ENCODE data around the gene MMP15. TPM values are rescaled to one million over a fixed set of nuclear protein-coding genes. Genes with fewer than 3 reads are reported as not detected.

The MMP15 gene
- total RNA-seq, 1 experiment from 2014 or later: 4.5 TPM

- H3K9me3 ChIP-seq (ENCODE audit: low read depth, low read length, poor library complexity, severe bottlenecking): no peaks in the 10 kb centered on the region
- H3K4me1 ChIP-seq (ENCODE audit: insufficient read depth, low read length, poor library complexity, severe bottlenecking): no peaks in the 10 kb centered on the region
- H3K4me3 ChIP-seq (ENCODE audit: low read depth, low read length, poor library complexity, severe bottlenecking): no peak overlapping the region
- POLR2A ChIA-PET (ENCODE audit: low non-redundant PET): no interaction called here
- H3K27ac ChIP-seq (ENCODE audit: low read depth, low read length, poor library complexity, severe bottlenecking): no peak overlapping the region
- no peak for TF ChIP-seq CTCF (conservative IDR thresholded peaks at IDR 0.05; ENCODE audit: low read depth, low read length)
- TF ChIP-seq EZH2 (IDR thresholded peaks at IDR 0.05; ENCODE audit: borderline replicate concordance, low read depth, low read length, poor library complexity, severe bottlenecking): no peak
- intact Hi-C loops (cut with micrococcal nuclease; ENCODE audit: unreplicated experiment): no loop called here
- CTCF ChIA-PET: interaction anchor here (0.7 kb wide), 1 partner anchor 82 kb away, joined by 3 read pairs; no protein-coding TSS in a partner anchor
- H3K27me3 ChIP-seq (replicated peaks; ENCODE audit: insufficient read depth, low read depth, low read length, poor library complexity): no peaks in the 10 kb centered on the region
- no peak for DNase-seq (ENCODE audit: low spot score)
- H3K36me3 ChIP-seq (ENCODE audit: insufficient read depth, low read length, poor library complexity, severe bottlenecking): no peaks in the 10 kb centered on the region
- BruUV-seq (replicated peaks): no TSS peak
These were observed 46.5 kb upstream of the MMP15 start for GRCh38 chr16:57979006-57979585.

- Histone ChIP-seq H3K4me3 (ENCODE audit: low read depth, low read length, poor library complexity, severe bottlenecking) (no peak overlapping the region), H3K27me3 (replicated peaks; ENCODE audit: insufficient read depth, low read depth, low read length, poor library complexity) (no peaks in the 10 kb centered on the region), H3K9me3 (ENCODE audit: low read depth, low read length, poor library complexity, severe bottlenecking) (no peaks in the 10 kb centered on the region), H3K4me1 (ENCODE audit: insufficient read depth, low read length, poor library complexity, severe bottlenecking) (peaks cover 3% of the 10 kb centered on the region), H3K27ac (ENCODE audit: low read depth, low read length, poor library complexity, severe bottlenecking) (no peak overlapping the region), H3K36me3 (ENCODE audit: insufficient read depth, low read length, poor library complexity, severe bottlenecking) (no peaks in the 10 kb centered on the region)
- no peak for TF ChIP-seq CTCF (conservative IDR thresholded peaks at IDR 0.05; ENCODE audit: low read depth, low read length)
- no peak for TF ChIP-seq EZH2 (IDR thresholded peaks at IDR 0.05; ENCODE audit: borderline replicate concordance, low read depth, low read length, poor library complexity, severe bottlenecking)
- POLR2A ChIA-PET (ENCODE audit: low non-redundant PET): no interaction called here
- no TSS peak for BruUV-seq (replicated peaks)
- CTCF ChIA-PET: no interaction called here
- DNase-seq (ENCODE audit: low spot score): no peak
- intact Hi-C loops (cut with micrococcal nuclease; ENCODE audit: unreplicated experiment): no loop called here
These were observed 43.9 kb upstream of the MMP15 start for GRCh38 chr16:57981636-57982035.

GRCh38 chr16:57982385-57982784 is 43.2 kb upstream of the MMP15 start:
- TF ChIP-seq EZH2 (IDR thresholded peaks at IDR 0.05; ENCODE audit: borderline replicate concordance, low read depth, low read length, poor library complexity, severe bottlenecking): no peak
- no peak for TF ChIP-seq CTCF (conservative IDR thresholded peaks at IDR 0.05; ENCODE audit: low read depth, low read length)
- no peak for DNase-seq (ENCODE audit: low spot score)
- CTCF ChIA-PET: no interaction called here
- H3K4me1 ChIP-seq (ENCODE audit: insufficient read depth, low read length, poor library complexity, severe bottlenecking): peaks cover 3% of the 10 kb centered on the region
- intact Hi-C loops (cut with micrococcal nuclease; ENCODE audit: unreplicated experiment): no loop called here
- POLR2A ChIA-PET (ENCODE audit: low non-redundant PET): no interaction called here
- H3K27ac ChIP-seq (ENCODE audit: low read depth, low read length, poor library complexity, severe bottlenecking): no peak overlapping the region
- no TSS peak for BruUV-seq (replicated peaks)
- H3K36me3 ChIP-seq (ENCODE audit: insufficient read depth, low read length, poor library complexity, severe bottlenecking): no peaks in the 10 kb centered on the region
- no peak overlapping the region for H3K4me3 ChIP-seq (ENCODE audit: low read depth, low read length, poor library complexity, severe bottlenecking)
- no peaks in the 10 kb centered on the region for H3K9me3 ChIP-seq (ENCODE audit: low read depth, low read length, poor library complexity, severe bottlenecking)
- no peaks in the 10 kb centered on the region for H3K27me3 ChIP-seq (replicated peaks; ENCODE audit: insufficient read depth, low read depth, low read length, poor library complexity)
